ENCODE results near the gene TRPM2. TPM values are rescaled to one million over a fixed set of nuclear protein-coding genes. Genes with fewer than 3 reads are reported as not detected.

Gene TRPM2
- total and polyA plus RNA-seq, 2 of the 13 experiments (the other 11 are each of a cell fraction or from before 2014, with no cell fraction given), result 0.07 to 0.20 TPM

- TF ChIP-seq, protein P1, sequence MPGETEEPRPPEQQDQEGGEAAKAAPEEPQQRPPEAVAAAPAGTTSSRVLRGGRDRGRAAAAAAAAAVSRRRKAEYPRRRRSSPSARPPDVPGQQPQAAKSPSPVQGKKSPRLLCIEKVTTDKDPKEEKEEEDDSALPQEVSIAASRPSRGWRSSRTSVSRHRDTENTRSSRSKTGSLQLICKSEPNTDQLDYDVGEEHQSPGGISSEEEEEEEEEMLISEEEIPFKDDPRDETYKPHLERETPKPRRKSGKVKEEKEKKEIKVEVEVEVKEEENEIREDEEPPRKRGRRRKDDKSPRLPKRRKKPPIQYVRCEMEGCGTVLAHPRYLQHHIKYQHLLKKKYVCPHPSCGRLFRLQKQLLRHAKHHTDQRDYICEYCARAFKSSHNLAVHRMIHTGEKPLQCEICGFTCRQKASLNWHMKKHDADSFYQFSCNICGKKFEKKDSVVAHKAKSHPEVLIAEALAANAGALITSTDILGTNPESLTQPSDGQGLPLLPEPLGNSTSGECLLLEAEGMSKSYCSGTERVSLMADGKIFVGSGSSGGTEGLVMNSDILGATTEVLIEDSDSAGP (CRISPR knock-in tag; IDR thresholded peaks at IDR 0.05; ENCODE audit: borderline replicate concordance), result peak; percentile 84
- TF ChIP-seq DR1 (CRISPR knock-in tag; IDR thresholded peaks at IDR 0.05) (peak; percentile 69; the same call in 1 of the 2 replicates), ZNF75D (CRISPR knock-in tag; IDR thresholded peaks at IDR 0.05; ENCODE audit: borderline replicate concordance) (no peak), SNRNP70 (IDR thresholded peaks at IDR 0.05; ENCODE audit: low read depth, low read length) (no peak), ZBTB1 (CRISPR knock-in tag; IDR thresholded peaks at IDR 0.05; ENCODE audit: borderline replicate concordance) (no peak), NR2F1 (CRISPR knock-in tag; IDR thresholded peaks at IDR 0.05) (no peak), ZNF235 (CRISPR knock-in tag; IDR thresholded peaks at IDR 0.05; ENCODE audit: borderline replicate concordance) (peak; percentile 76; the same call in 1 of the 2 replicates), CBX2 (IDR thresholded peaks at IDR 0.05; ENCODE audit: low read depth, low read length) (no peak), CBX2 (CRISPR knock-in tag; IDR thresholded peaks at IDR 0.05; ENCODE audit: low read depth) (0 out of 2 replicates have a peak, but pooled peaks have one; percentile 23), NRL (CRISPR knock-in tag; IDR thresholded peaks at IDR 0.05; ENCODE audit: borderline replicate concordance) (peak; percentile 88), ZNF704 (CRISPR knock-in tag; IDR thresholded peaks at IDR 0.05; ENCODE audit: borderline replicate concordance) (no peak), GABPB1 (CRISPR knock-in tag; IDR thresholded peaks at IDR 0.05) (peak; percentile 95), ZNF180 (CRISPR knock-in tag; IDR thresholded peaks at IDR 0.05; ENCODE audit: borderline replicate concordance, low read depth) (no peak), AKAP8 (CRISPR knock-in tag; IDR thresholded peaks at IDR 0.05) (no peak), ESRRA (CRISPR knock-in tag; IDR thresholded peaks at IDR 0.05; ENCODE audit: low read depth) (0 out of 2 replicates have a peak, but pooled peaks have one; percentile 33), ARID2 (CRISPR knock-in tag; IDR thresholded peaks at IDR 0.05; ENCODE audit: borderline replicate concordance) (no peak), ZNF496 (CRISPR knock-in tag; IDR thresholded peaks at IDR 0.05; ENCODE audit: insufficient replicate concordance) (no peak), ZNF547 (CRISPR knock-in tag; IDR thresholded peaks at IDR 0.05) (peak; percentile 88), MED1 (CRISPR knock-in tag; IDR thresholded peaks at IDR 0.05) (peak; percentile 89)
- TF ChIP-seq, protein P2, sequence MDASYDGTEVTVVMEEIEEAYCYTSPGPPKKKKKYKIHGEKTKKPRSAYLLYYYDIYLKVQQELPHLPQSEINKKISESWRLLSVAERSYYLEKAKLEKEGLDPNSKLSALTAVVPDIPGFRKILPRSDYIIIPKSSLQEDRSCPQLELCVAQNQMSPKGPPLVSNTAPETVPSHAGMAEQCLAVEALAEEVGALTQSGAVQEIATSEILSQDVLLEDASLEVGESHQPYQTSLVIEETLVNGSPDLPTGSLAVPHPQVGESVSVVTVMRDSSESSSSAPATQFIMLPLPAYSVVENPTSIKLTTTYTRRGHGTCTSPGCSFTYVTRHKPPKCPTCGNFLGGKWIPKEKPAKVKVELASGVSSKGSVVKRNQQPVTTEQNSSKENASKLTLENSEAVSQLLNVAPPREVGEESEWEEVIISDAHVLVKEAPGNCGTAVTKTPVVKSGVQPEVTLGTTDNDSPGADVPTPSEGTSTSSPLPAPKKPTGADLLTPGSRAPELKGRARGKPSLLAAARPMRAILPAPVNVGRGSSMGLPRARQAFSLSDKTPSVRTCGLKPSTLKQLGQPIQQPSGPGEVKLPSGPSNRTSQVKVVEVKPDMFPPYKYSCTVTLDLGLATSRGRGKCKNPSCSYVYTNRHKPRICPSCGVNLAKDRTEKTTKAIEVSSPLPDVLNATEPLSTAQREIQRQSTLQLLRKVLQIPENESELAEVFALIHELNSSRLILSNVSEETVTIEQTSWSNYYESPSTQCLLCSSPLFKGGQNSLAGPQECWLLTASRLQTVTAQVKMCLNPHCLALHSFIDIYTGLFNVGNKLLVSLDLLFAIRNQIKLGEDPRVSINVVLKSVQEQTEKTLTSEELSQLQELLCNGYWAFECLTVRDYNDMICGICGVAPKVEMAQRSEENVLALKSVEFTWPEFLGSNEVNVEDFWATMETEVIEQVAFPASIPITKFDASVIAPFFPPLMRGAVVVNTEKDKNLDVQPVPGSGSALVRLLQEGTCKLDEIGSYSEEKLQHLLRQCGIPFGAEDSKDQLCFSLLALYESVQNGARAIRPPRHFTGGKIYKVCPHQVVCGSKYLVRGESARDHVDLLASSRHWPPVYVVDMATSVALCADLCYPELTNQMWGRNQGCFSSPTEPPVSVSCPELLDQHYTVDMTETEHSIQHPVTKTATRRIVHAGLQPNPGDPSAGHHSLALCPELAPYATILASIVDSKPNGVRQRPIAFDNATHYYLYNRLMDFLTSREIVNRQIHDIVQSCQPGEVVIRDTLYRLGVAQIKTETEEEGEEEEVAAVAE (CRISPR knock-in tag; IDR thresholded peaks at IDR 0.05; ENCODE audit: borderline replicate concordance), result peak; percentile 78
- TF ChIP-seq, protein P3, sequence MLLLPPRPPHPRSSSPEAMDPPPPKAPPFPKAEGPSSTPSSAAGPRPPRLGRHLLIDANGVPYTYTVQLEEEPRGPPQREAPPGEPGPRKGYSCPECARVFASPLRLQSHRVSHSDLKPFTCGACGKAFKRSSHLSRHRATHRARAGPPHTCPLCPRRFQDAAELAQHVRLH (CRISPR knock-in tag; IDR thresholded peaks at IDR 0.05; ENCODE audit: borderline replicate concordance, low read depth), result no peak
Observed at GRCh38 chr21:44338971-44339910, 14.2 kb upstream of the TRPM2 start, which contains the start of gene CFAP410 (continued).

Data from HepG2 (cell line).